K562 (cell line): ENCODE data around the gene AZU1. TPM values are rescaled to one million over a fixed set of nuclear protein-coding genes. Genes with fewer than 3 reads are reported as not detected.

ENCODE experiments used
- CEBPG ChIP-seq, 3 experiments: fragments of 200-800 bp in 1 of 3; sonication (Bioruptor generic) in 1 of 3; sonication (generic) in 1 of 3; formaldehyde crosslinking in 1 of 3; IDR thresholded peaks in 2 of 3; conservative IDR thresholded peaks in 1 of 3; 2 replicates each; pipeline versions ENCODE4 v1.6.1 to v1.8.0; 2016 to 2022; ENCODE audit warnings: missing compliant biosample characterization in 2 of 3, missing genetic modification characterization in 2 of 3, mild to moderate bottlenecking in 1 of 3, missing genetic modification reagents in 1 of 3
- E2F4 ChIP-seq: sonication (generic); formaldehyde crosslinking; IDR thresholded peaks from 2 replicates; pipeline ENCODE4 v1.8.0; 2022; ENCODE audit warnings: mild to moderate bottlenecking, low read depth, missing genetic modification reagents
- ERF ChIP-seq: fragments of 450-650 bp; formaldehyde crosslinking; IDR thresholded peaks from 2 replicates; pipeline ENCODE4 v1.4.0; 2020; ENCODE audit warnings: mild to moderate bottlenecking, mixed read lengths
- MLX ChIP-seq, 2 experiments: fragments of 450-650 bp in 1 of 2; sonication (generic) in 1 of 2; formaldehyde crosslinking; conservative IDR thresholded peaks; 2 replicates each; pipeline versions ENCODE4 v1.4.0 to v1.8.1; 2020 to 2022; ENCODE audit warnings: mild to moderate bottlenecking in 1 of 2, missing genetic modification reagents in 1 of 2
- PRPF4 ChIP-seq: fragments of 200-400 bp; formaldehyde crosslinking; IDR thresholded peaks from one replicate; pipeline ENCODE4 v1.6.1; 2017; ENCODE audit warnings: low read length, low read depth, mild to moderate bottlenecking; ENCODE audit not compliant: insufficient read depth, poor library complexity, severe bottlenecking
- RERE ChIP-seq: sonication (generic); formaldehyde crosslinking; IDR thresholded peaks from 2 replicates; pipeline ENCODE4 v1.8.0; 2023; ENCODE audit warnings: missing genetic modification reagents, mild to moderate bottlenecking, borderline replicate concordance
- SOX6 ChIP-seq: fragments of 450-650 bp; IDR thresholded peaks from 2 replicates; pipeline ENCODE4 v1.6.1; 2014; ENCODE audit warnings: mild to moderate bottlenecking
- TCF7L2 ChIP-seq: fragments of 150-350 bp; IDR thresholded peaks from 2 replicates; pipeline ENCODE4 v1.6.1; 2016; ENCODE audit warnings: low read depth, mild to moderate bottlenecking, low read length, moderate library complexity
- TRIM25 ChIP-seq: fragments of 450-650 bp; IDR thresholded peaks from 2 replicates; pipeline ENCODE4 v1.7.0; 2016; ENCODE audit warnings: borderline replicate concordance
- ZC3H4 ChIP-seq: sonication (generic); formaldehyde crosslinking; IDR thresholded peaks from 2 replicates; pipeline ENCODE4 v1.9.0; 2021; ENCODE audit warnings: missing genetic modification reagents, borderline replicate concordance
- ZKSCAN1 ChIP-seq: fragments of 150-350 bp; IDR thresholded peaks from 2 replicates; pipeline ENCODE4 v1.6.1; 2016; ENCODE audit warnings: low read depth, low read length
- ZNF778 ChIP-seq: fragments of 450-650 bp; formaldehyde crosslinking; IDR thresholded peaks from 2 replicates; pipeline ENCODE4 v1.4.0; 2020; ENCODE audit warnings: mild to moderate bottlenecking, moderate library complexity
- polyA plus RNA-seq, 8 experiments: library from polyadenylated mRNA; depleted of rRNA in 4 of 8; stranded (reverse) in 5 of 8; unstranded in 3 of 8; fragments of >200 nt; fragmentation: Nextera tagmentation in 2 of 8; fragmentation: Illumina TruSeq in 1 of 8; extraction: Ambion mirVana in 2 of 8; extraction: Trizol in 1 of 8; gene quantifications; 2 replicates each; pipeline versions ENCODE4 v1.2.1 to v1.2.3, GENCODE V29; 2011 to 2014; ENCODE audit warnings: inconsistent platforms in 1 of 8, missing spikeins in 1 of 8
- total RNA-seq, 7 experiments: library from RNA; depleted of rRNA in 6 of 7; stranded (reverse); fragments of >200 nt in 6 of 7; fragmentation: Illumina TruSeq in 2 of 7; extraction: Trizol in 2 of 7; gene quantifications; 2 replicates each; pipeline versions ENCODE4 v1.2.1 to v1.2.3, GENCODE V29; 2011 to 2021; ENCODE audit warnings: low replicate concordance in 1 of 7

AZU1 gene
- total and polyA plus RNA-seq, 9 of the 15 experiments (the other 6 are each of a cell fraction or from before 2014, with no cell fraction given), result 0.29 to 1.9 (median 0.59) TPM; not detected in 3

- no peak for TF ChIP-seq RERE (CRISPR knock-in tag)
- 0 out of 2 replicates have a peak, but pooled peaks have one; percentile 62 for TF ChIP-seq ERF
- no peak for TF ChIP-seq MLX (CRISPR knock-in tag; conservative IDR thresholded peaks at IDR 0.05)
- no peak for TF ChIP-seq ZC3H4 (CRISPR knock-in tag)
- TF ChIP-seq CEBPG (CRISPR knock-in tag; IDR thresholded peaks at IDR 0.05), result no peak
- TF ChIP-seq CEBPG (tag; conservative IDR thresholded peaks at IDR 0.05 in 1 of 2, IDR thresholded peaks at IDR 0.05 in 1 of 2), result no peak
- no peak for TF ChIP-seq E2F4 (CRISPR knock-in tag)
- no peak for TF ChIP-seq PRPF4
- no peak for TF ChIP-seq TCF7L2
- TF ChIP-seq SOX6, result no peak
- no peak for TF ChIP-seq TRIM25
- TF ChIP-seq ZKSCAN1, result no peak
- no peak for TF ChIP-seq ZNF778 (CRISPR knock-in tag)
Measured at GRCh38 chr19:791007-791566, 36.5 kb upstream of the AZU1 start (continued).
